ENCODE data around the gene TRIAP1. TPM values are rescaled to one million over a fixed set of nuclear protein-coding genes. Genes with fewer than 3 reads are reported as not detected.

Gene TRIAP1
- total RNA-seq, 1 experiment from 2014 or later = 23.9 TPM

DNA sequence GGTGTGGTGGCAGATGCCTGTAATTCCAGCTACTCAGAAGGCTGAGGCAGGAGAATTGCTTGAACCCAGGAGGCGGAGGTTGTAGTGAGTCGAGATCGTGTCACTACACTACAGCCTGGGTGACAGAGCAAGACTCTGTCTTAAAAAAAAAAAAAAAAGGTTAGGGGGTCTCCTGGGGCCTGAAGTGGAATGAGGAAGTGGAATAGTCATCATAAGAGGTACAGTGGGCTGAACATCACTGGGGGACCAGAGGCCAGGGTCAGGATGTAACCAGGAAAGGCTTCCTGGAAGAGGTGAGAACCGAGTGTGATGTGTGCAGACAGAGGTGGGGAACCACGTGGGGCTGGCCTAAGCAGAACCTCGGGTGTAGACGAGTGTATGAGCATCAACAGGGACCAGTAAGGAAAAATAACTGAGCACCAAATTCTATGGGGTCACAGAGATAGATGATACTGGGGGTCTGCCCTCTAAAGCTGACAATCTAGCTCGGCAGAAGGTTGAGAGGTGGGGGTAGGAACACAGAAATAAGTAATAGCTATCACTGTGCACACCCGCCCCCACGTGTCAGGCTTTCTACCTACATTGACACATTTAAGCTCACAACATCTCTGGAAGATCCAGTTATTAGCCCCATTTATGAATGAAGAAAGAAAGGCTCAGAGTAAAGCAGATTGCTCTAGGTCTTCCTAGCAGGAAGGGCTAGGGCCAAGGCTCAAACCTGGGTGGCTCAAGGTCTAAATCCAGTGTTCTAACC, 13.2 kb downstream of the TRIAP1 start:
- CTCF ChIA-PET = no interaction called here
- ATAC-seq (no peak), DNase-seq (ENCODE audit: low read depth, low spot score) (no peak)
- TF ChIP-seq REST (IDR thresholded peaks at IDR 0.05; ENCODE audit: insufficient read depth in 1 of 2, low read depth in 2 of 2, low read length in 1 of 2) (no peak), CTCF (IDR thresholded peaks at IDR 0.05) (no peak), POLR2AphosphoS5 (IDR thresholded peaks at IDR 0.05; ENCODE audit: low read depth, low read length) (no peak), SIN3A (IDR thresholded peaks at IDR 0.05; ENCODE audit: borderline replicate concordance, insufficient read depth, low read depth, low read length) (no peak)
- no peaks in the 10 kb centered on the region for H3K4me1 ChIP-seq (ENCODE audit: control insufficient read depth, insufficient read depth, low read length)
- H3K27ac ChIP-seq (ENCODE audit: low read length) = no peak overlapping the region
- H3K9me3 ChIP-seq (ENCODE audit: control insufficient read depth, insufficient read depth, low read depth, low read length) = no peaks in the 10 kb centered on the region
- in situ Hi-C loops (cut with HindIII; ENCODE audit: low pct_unique_long_range_greater_than_20kb, low sequenced_read_pairs) (no loop called here), intact Hi-C loops (cut with micrococcal nuclease; ENCODE audit: unreplicated experiment) (no loop called here)
- H3K36me3 ChIP-seq (ENCODE audit: control insufficient read depth, insufficient read depth, low read length) = no peaks in the 10 kb centered on the region
- H3K4me3 ChIP-seq (ENCODE audit: low read depth in 2 of 2, low read length in 2 of 2) = no peak overlapping the region
- H3K27me3 ChIP-seq (ENCODE audit: control insufficient read depth, insufficient read depth, low read length) = no peaks in the 10 kb centered on the region
- no TSS peak for BruUV-seq (replicated peaks)
- POLR2A ChIA-PET = interaction anchor here (0.6 kb wide), 1 partner anchor 43 kb away, joined by 6 read pairs; no protein-coding TSS in a partner anchor

DNA sequence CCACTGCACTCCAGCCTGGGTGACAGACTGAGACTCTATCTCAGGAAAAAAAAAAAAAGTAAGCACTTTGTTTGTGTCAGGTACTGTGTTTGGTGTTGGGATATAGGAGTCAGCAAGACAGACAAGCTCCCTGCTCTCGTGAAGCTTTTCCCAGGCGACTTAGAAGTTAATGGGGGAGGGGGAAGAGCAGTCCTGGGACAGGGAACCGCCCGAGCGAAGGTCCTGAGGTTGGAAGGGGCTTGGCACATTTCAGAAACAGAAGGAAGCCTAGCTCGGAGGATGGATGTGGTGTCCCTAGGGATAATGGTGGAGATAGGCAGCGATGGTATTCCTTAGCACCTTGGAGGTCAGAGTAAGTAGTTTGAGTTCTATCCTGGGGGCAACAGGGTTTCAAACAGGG, 16.8 kb downstream of the TRIAP1 start:
- no peaks in the 10 kb centered on the region for H3K4me1 ChIP-seq (ENCODE audit: control insufficient read depth, insufficient read depth, low read length)
- no peak for TF ChIP-seq CTCF (IDR thresholded peaks at IDR 0.05)
- no peak for TF ChIP-seq TCF7L2 (IDR thresholded peaks at IDR 0.05; ENCODE audit: low read depth, low read length)
- no peak for TF ChIP-seq REST (IDR thresholded peaks at IDR 0.05; ENCODE audit: insufficient read depth in 1 of 2, low read depth in 2 of 2, low read length in 1 of 2)
- TF ChIP-seq POLR2AphosphoS5 (IDR thresholded peaks at IDR 0.05; ENCODE audit: low read depth, low read length) = no peak
- TF ChIP-seq SIN3A (IDR thresholded peaks at IDR 0.05; ENCODE audit: borderline replicate concordance, insufficient read depth, low read depth, low read length) = no peak
- H3K9me3 ChIP-seq (ENCODE audit: control insufficient read depth, insufficient read depth, low read depth, low read length) = no peaks in the 10 kb centered on the region
- ATAC-seq = no peak
- ChIA-PET POLR2A (interaction anchor here (0.7 kb wide), 1 partner anchor 656 kb away, joined by 6 read pairs; no protein-coding TSS in a partner anchor), CTCF (interaction anchor here (0.7 to 1.4 kb wide), 3 partner anchors 38 to 94 kb away, joined by 4 to 7 read pairs (median 4); no protein-coding TSS in a partner anchor)
- intact Hi-C loops (cut with micrococcal nuclease; ENCODE audit: unreplicated experiment) = no loop called here
- H3K27me3 ChIP-seq (ENCODE audit: control insufficient read depth, insufficient read depth, low read length) = no peaks in the 10 kb centered on the region
- no peak overlapping the region for H3K4me3 ChIP-seq (ENCODE audit: low read depth in 2 of 2, low read length in 2 of 2)
- no peak overlapping the region for H3K27ac ChIP-seq (ENCODE audit: low read length)
- no TSS peak for BruUV-seq (replicated peaks)
- no peaks in the 10 kb centered on the region for H3K36me3 ChIP-seq (ENCODE audit: control insufficient read depth, insufficient read depth, low read length)
- in situ Hi-C loops (cut with HindIII; ENCODE audit: low pct_unique_long_range_greater_than_20kb, low sequenced_read_pairs) = no loop called here
- DNase-seq (ENCODE audit: low read depth, low spot score) = no peak

Data from Panc1 (cell line).